HG02870 (cell line): ENCODE results near the gene BAG2.

Experiments
- ATAC-seq: cut with Tn5 transposase; IDR thresholded peaks from one replicate; pipeline ENCODE4 v1.9.1; 2021; ENCODE audit warnings: mild to moderate bottlenecking, moderate library complexity; ENCODE audit not compliant: unreplicated experiment

The BAG2 gene

GRCh38 chr6:57172136-57173055 lies at the start of gene BAG2:
Gene BAG2, plus strand, starts transcription at chr6:57172326. Its CDS starts 372 bp downstream, at chr6:57172698.
- ATAC-seq = peak; percentile 86

DNA sequence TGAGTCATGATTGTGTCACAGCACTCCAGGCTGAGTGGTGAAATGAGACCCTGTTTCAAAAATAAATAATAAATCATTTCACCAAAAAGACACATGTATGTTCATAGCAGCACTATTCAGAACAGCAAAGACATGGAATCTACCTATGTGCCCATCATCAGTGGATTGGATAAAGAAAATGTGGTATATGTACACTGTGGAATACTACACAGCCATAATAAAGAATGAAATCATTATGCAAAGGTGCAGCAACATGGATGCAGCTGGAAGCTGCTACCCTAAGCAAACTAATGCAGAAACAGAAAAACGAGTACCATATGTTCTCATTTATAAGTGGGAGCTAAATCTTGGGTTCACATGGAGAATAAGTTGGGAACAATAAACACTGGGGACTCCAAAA lies 49.0 kb upstream of the BAG2 start:
- ATAC-seq = no peak

DNA sequence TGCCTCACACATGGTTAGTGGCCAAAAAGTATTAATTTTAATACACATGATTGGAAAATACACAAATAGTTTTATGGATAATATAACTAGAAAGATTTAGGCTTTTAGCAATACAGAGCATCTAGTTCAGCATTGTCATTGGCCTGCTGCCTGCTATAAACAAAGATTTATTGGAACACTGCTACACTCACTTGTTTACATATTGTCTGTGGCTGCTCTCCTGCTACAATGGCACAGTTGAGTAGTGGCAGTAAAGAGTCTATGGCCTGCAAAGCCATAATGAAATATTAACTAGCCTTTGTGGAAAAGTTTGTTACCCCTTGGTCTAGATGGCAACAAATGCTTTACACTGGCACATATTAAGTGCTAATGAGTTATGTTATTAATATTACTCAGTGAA lies 44.4 kb upstream of the BAG2 start:
- no peak for ATAC-seq

GRCh38 chr6:57130661-57131177 lies 41.4 kb upstream of the BAG2 start:
- no peak for ATAC-seq

GRCh38 chr6:57134954-57135353 lies 37.2 kb upstream of the BAG2 start:
- no peak for ATAC-seq

- no peak for ATAC-seq
These were observed 36.2 kb upstream of the BAG2 start for GRCh38 chr6:57135885-57136284.

GRCh38 chr6:57137350-57137749 lies 34.8 kb upstream of the BAG2 start:
- no peak for ATAC-seq

- no peak for ATAC-seq
These were observed 34.1 kb upstream of the BAG2 start for GRCh38 chr6:57138026-57138425.

GRCh38 chr6:57141451-57142177 lies 30.5 kb upstream of the BAG2 start:
- ATAC-seq = no peak

- ATAC-seq = no peak
These were observed 30.0 kb upstream of the BAG2 start for GRCh38 chr6:57142178-57142525.

DNA sequence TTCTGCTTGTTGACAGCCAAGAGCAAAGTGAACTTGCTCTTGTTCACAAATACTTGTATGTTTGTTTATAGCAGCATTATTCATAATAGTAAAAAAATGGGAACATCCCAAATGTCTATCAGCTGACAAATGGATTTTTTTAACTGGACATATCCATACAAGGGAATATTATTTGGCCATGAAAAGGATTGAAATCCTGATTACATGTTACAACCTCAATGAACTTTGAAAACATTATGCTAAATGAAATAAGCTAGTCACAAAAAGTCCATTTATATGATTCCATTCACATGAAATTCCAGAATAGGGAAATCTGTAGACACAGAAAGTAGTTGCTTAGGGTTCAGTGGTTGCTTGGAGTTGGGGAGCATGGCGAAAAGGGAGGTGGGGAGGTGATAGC lies 28.4 kb upstream of the BAG2 start:
- no peak for ATAC-seq

DNA sequence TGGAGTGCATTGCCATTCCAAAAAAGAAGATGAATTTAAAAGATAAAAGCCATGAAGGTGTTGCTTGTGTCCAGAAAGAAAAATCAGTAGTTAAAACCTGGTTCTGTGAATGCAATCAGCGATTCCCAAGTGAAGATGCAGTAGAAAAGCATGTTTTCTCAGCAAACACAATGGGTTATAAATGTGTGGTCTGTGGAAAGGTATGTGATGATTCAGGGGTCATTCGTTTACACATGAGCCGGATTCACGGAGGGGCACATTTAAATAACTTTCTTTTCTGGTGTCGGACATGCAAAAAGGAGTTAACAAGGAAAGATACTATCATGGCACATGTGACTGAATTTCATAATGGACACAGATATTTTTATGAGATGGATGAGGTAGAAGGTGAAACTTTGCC lies 24.7 kb upstream of the BAG2 start:
- ATAC-seq = no peak

- ATAC-seq = no peak
These were observed 23.9 kb upstream of the BAG2 start for GRCh38 chr6:57147955-57148858.

DNA sequence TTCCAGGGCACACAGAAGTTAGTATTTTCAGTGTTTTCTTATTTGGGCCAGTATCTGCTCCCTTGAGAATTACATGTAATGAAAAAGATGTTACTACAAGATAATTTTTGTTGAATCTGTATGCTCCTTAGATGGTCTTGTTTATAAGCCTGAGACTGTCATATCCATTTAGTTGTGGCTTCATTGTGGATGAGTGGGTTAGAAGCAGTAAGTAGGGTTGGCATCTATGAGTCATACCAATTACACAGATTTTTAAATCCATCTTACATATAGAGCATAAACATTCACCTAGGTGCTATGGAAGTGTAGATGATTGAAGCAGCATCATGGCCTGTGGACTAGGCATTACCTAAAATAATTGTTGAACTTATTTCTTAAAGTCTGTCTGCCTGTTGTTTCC lies 13.5 kb upstream of the BAG2 start:
- ATAC-seq = no peak

GRCh38 chr6:57159127-57159526 lies 13.0 kb upstream of the BAG2 start:
- ATAC-seq = no peak

DNA sequence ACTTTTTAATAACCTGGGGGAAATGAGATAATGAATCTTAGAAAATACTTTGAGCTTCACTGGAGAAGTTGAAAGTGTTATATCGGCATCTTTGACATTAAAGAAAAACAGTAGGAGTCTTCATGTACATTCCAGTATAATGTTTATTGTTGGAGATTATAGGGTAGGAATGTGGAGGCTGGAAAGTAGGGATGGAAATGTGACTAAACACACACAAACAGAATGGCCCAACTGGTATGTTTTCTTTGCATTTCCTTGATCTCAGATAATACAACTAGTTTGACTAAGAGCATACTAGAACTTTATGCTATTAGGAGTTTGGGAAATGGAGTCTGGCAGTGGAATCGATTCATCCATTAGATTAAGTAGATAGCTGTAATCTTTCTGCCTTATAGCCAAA lies 10.1 kb upstream of the BAG2 start:
- no peak for ATAC-seq

GRCh38 chr6:57162516-57162915 lies 9.6 kb upstream of the BAG2 start:
- no peak for ATAC-seq

DNA sequence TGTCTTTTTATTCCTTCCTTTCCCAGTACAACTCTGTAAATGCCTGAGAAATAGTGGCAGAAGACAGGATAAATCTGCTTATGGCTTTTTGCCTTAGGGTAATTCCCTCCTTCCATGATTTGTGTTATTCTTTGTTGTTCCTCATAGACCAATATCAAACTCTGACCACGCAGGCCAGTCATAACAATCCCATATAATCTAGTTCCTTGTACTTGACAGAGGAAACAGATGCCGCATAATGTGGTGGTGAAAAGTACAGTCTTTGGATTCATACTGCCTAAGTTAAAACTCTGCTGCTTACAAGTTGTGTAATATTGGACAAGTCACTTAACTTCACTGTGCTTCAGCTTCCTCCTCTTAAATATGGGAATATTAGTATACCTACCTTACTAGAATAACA lies 8.2 kb upstream of the BAG2 start:
- no peak for ATAC-seq

GRCh38 chr6:57165080-57165479 lies 7.0 kb upstream of the BAG2 start:
- no peak for ATAC-seq

GRCh38 chr6:57173056-57173885 lies 1.1 kb downstream of the BAG2 start:
- ATAC-seq = no peak
